A549 (cell line): Measurements from ENCODE around the gene UVRAG. TPM values are rescaled to one million over a fixed set of nuclear protein-coding genes. Genes with fewer than 3 reads are reported as not detected.

Source experiments
- ATAC-seq, 2 experiments: fragments of 200-7000 bp in 1 of 2; fragments of >200 bp in 1 of 2; cut with Nextera tagmentation in 1 of 2; cut with Tn5 transposase in 1 of 2; 3 replicates each; pipeline versions ENCODE4 v1.8.0 to v1.9.1; 2018 to 2020; ENCODE audit warnings: mild to moderate bottlenecking in 1 of 2, moderate library complexity in 1 of 2
- CTCF ChIA-PET: fragments of 300-600 bp; sonication (Branson Sonifier 250); formaldehyde crosslinking; extraction: SDS; loops from one replicate; lab custom pipeline; 2021; ENCODE audit warnings: antibody characterized with exemption, inconsistent platforms; lab: Yijun Ruan, JAX
- POLR2A ChIA-PET: fragments of 350-600 bp; formaldehyde crosslinking; extraction: SDS; loops from one replicate; lab custom pipeline; 2021; ENCODE audit warnings: antibody characterized with exemption, inconsistent platforms; lab: Yijun Ruan, JAX
- DNase-seq, 2 experiments: peaks; one replicate each; pipeline versions ENCODE4 v3.0.0 to v3.0.0-alpha.2; 2011 to 2016; ENCODE audit warnings: low read depth in 1 of 2, low spot score in 1 of 2
- FAIRE-seq: peaks from 2 replicates; lab custom pipeline; 2011; peaks lifted over from hg19 to GRCh38; lab: Jason Lieb, UNC
- H3K27ac ChIP-seq, 2 experiments: fragments of >200 bp; sonication (Bioruptor Twin); formaldehyde crosslinking; 3 replicates each; pipeline ENCODE4 v1.5.1; 2016 to 2017
- H3K4me1 ChIP-seq: fragments of >200 bp; sonication (Bioruptor Twin); formaldehyde crosslinking; 3 replicates; pipeline ENCODE4 v1.6.1; 2016
- H3K4me2 ChIP-seq: fragments of >200 bp; sonication (Bioruptor Twin); formaldehyde crosslinking; 3 replicates; pipeline ENCODE4 v1.6.1; 2016
- H3K4me3 ChIP-seq: fragments of >200 bp; sonication (Bioruptor Twin); formaldehyde crosslinking; 3 replicates; pipeline ENCODE4 v1.5.1; 2016
- H3K9me3 ChIP-seq: fragments of >200 bp; sonication (Bioruptor Twin); formaldehyde crosslinking; 3 replicates; pipeline ENCODE4 v1.6.1; 2016
- CEBPB ChIP-seq, 2 experiments: fragments of >200 bp in 1 of 2; sonication (Bioruptor Twin) in 1 of 2; formaldehyde crosslinking in 1 of 2; IDR thresholded peaks; 2 replicates each; pipeline ENCODE4 v1.6.1; 2012 to 2016
- CHD2 ChIP-seq: fragments of 150-350 bp; IDR thresholded peaks from 2 replicates; pipeline ENCODE4 v1.6.1; 2014; ENCODE audit warnings: low read length; ENCODE audit not compliant: partially characterized antibody
- CHD4 ChIP-seq: fragments of 200-600 bp; sonication (generic); IDR thresholded peaks from 2 replicates; pipeline ENCODE4 v1.6.1; 2016; ENCODE audit warnings: antibody characterized with exemption, mild to moderate bottlenecking, borderline replicate concordance
- E2F6 ChIP-seq: IDR thresholded peaks from 2 replicates; pipeline ENCODE4 v1.6.1; 2012; ENCODE audit warnings: low read depth, borderline replicate concordance
- EHMT2 ChIP-seq: fragments of 200-600 bp; sonication (generic); IDR thresholded peaks from 2 replicates; pipeline ENCODE4 v1.6.1; 2016; ENCODE audit warnings: antibody characterized with exemption, low read depth, mild to moderate bottlenecking, moderate library complexity
- ESRRA ChIP-seq: fragments of 150-350 bp; IDR thresholded peaks from 2 replicates; pipeline ENCODE4 v1.6.1; 2014; ENCODE audit warnings: mild to moderate bottlenecking, low read length, borderline replicate concordance
- FOSB ChIP-seq: fragments of 250-450 bp; sonication (Bioruptor Pico); IDR thresholded peaks from 2 replicates; pipeline ENCODE4 v1.5.0; 2020; ENCODE audit warnings: mild to moderate bottlenecking, moderate library complexity
- FOSL2 ChIP-seq, 2 experiments: fragments of 450-650 bp in 1 of 2; fragments of >200 bp in 1 of 2; sonication (Bioruptor Twin) in 1 of 2; formaldehyde crosslinking; IDR thresholded peaks; 2 replicates each; pipeline versions ENCODE4 v1.5.0 to v1.6.1; 2016 to 2020; ENCODE audit warnings: mild to moderate bottlenecking in 1 of 2, moderate library complexity in 1 of 2
- HEYL ChIP-seq: fragments of 250-450 bp; sonication (Bioruptor Pico); IDR thresholded peaks from 2 replicates; pipeline ENCODE4 v1.8.0; 2021; ENCODE audit warnings: mild to moderate bottlenecking, moderate library complexity
- HOXB5 ChIP-seq: fragments of 250-450 bp; sonication (Bioruptor Pico); IDR thresholded peaks from 2 replicates; pipeline ENCODE4 v1.5.0; 2020; ENCODE audit warnings: mild to moderate bottlenecking, moderate library complexity
- JUN ChIP-seq, 2 experiments: fragments of >200 bp; sonication (Bioruptor Twin); formaldehyde crosslinking; IDR thresholded peaks; 2 replicates in 1 of 2; 3 replicates in 1 of 2; pipeline ENCODE4 v1.6.1; 2016 to 2017
- JUNB ChIP-seq: fragments of >200 bp; sonication (Bioruptor Twin); formaldehyde crosslinking; IDR thresholded peaks from 2 replicates; pipeline ENCODE4 v1.6.1; 2016
- MAFK ChIP-seq: fragments of 450-650 bp; IDR thresholded peaks from 2 replicates; pipeline ENCODE4 v1.6.1; 2014; ENCODE audit not compliant: partially characterized antibody
- MAZ ChIP-seq: fragments of 150-350 bp; IDR thresholded peaks from 2 replicates; pipeline ENCODE4 v1.6.1; 2014; ENCODE audit warnings: antibody characterized with exemption, low read depth, low read length, borderline replicate concordance
- MYC ChIP-seq: IDR thresholded peaks from 2 replicates; pipeline ENCODE4 v1.6.1; 2012; ENCODE audit warnings: mild to moderate bottlenecking, inconsistent platforms, low read length, improper control_type of control experiment, borderline replicate concordance
- NPAS2 ChIP-seq: fragments of 250-450 bp; sonication (Bioruptor Pico); IDR thresholded peaks from 2 replicates; pipeline ENCODE4 v1.8.0; 2022; ENCODE audit warnings: mild to moderate bottlenecking, moderate library complexity, borderline replicate concordance
- NR3C1 ChIP-seq: fragments of >200 bp; sonication (Bioruptor Twin); formaldehyde crosslinking; IDR thresholded peaks from 3 replicates; pipeline ENCODE4 v1.6.1; 2017
- PBX3 ChIP-seq: IDR thresholded peaks from 2 replicates; pipeline ENCODE4 v1.6.1; 2012
- POLR2A ChIP-seq: IDR thresholded peaks from 2 replicates; pipeline ENCODE4 v1.6.1; 2012; ENCODE audit warnings: mild to moderate bottlenecking, low read length
- POLR2AphosphoS2 ChIP-seq: conservative IDR thresholded peaks from 2 replicates; pipeline ENCODE4 v1.6.1; 2012; ENCODE audit warnings: low read length, improper control_type of control experiment, inconsistent platforms
- RCOR1 ChIP-seq: fragments of 150-350 bp; IDR thresholded peaks from 2 replicates; pipeline ENCODE4 v1.6.1; 2014; ENCODE audit warnings: antibody characterized with exemption, low read length, low read depth
- REST ChIP-seq: fragments of 200-600 bp; sonication (generic); IDR thresholded peaks from 2 replicates; pipeline ENCODE4 v1.6.1; 2016; ENCODE audit warnings: antibody characterized with exemption, mild to moderate bottlenecking, moderate library complexity
- ZFP36 ChIP-seq: fragments of 450-650 bp; IDR thresholded peaks from 2 replicates; pipeline ENCODE4 v1.6.1; 2014; ENCODE audit warnings: borderline replicate concordance; ENCODE audit not compliant: partially characterized antibody
- ZNF302 ChIP-seq: fragments of 250-450 bp; sonication (Bioruptor Pico); IDR thresholded peaks from 2 replicates; pipeline ENCODE4 v1.9.0; 2021; ENCODE audit warnings: inconsistent platforms, mild to moderate bottlenecking, moderate library complexity
- WGBS: methylation state at CpG from one replicate; pipeline ENCODE4 v1.1.6; 2017; ENCODE audit errors: missing lambda C conversion rate; 5-methylcytosine and 5-hydroxymethylcytosine counted together
- polyA plus RNA-seq, 4 experiments: library from polyadenylated mRNA; depleted of rRNA in 3 of 4; stranded (reverse); fragments of >200 nt; fragmentation: RNase III in 1 of 4; extraction: RNeasy Plus Mini Kit Qiagen cat#74134 plus additional on column Dnase treatment in 1 of 4; gene quantifications; 2 replicates in 3 of 4; 3 replicates in 1 of 4; pipeline ENCODE4 v1.2.3, GENCODE V29; 2011 to 2017

Gene UVRAG
- polyA plus RNA-seq, 2 of the 4 experiments (the other 2 are of a cell fraction), result 6.1 to 14.1 TPM

GRCh38 chr11:75946531-75947530 is 131.8 kb downstream of the UVRAG start:
- TF ChIP-seq ZFP36 (no peak), JUN (IDR thresholded peaks at IDR 0.05) (no peak), NR3C1 (no peak)
- ATAC-seq, result no peak
- H3K4me1 ChIP-seq, result no peaks in the 10 kb centered on the region
- WGBS, result 92% methylated on average over 8 of the region's 8 CpGs
- H3K4me3 ChIP-seq, result no peak overlapping the region
- DNase-seq, result no peak
- no peak overlapping the region for H3K27ac ChIP-seq
- no peaks in the 10 kb centered on the region for H3K9me3 ChIP-seq
- no peak overlapping the region for H3K4me2 ChIP-seq
- ChIA-PET CTCF (interaction anchor here (1.4 kb wide), 1 partner anchor 205 kb away, joined by 7 read pairs; no protein-coding TSS in a partner anchor), POLR2A (no interaction called here)
- FAIRE-seq, result no peak

- no peak for DNase-seq
- ChIA-PET CTCF (interaction anchor here (1.0 kb wide), 1 partner anchor 52 kb away, joined by 3 read pairs; no protein-coding TSS in a partner anchor), POLR2A (no interaction called here)
- H3K4me2 ChIP-seq, result no peak overlapping the region
- TF ChIP-seq ZNF302 (CRISPR knock-in tag), result no peak
- no peak for TF ChIP-seq MAZ
- no peak for TF ChIP-seq CHD2
- no peak for TF ChIP-seq MYC
- no peak for TF ChIP-seq ESRRA
- TF ChIP-seq MAFK, result no peak
- no peak for TF ChIP-seq PBX3
- no peak for TF ChIP-seq EHMT2
- TF ChIP-seq CHD4, result no peak
- no peak for TF ChIP-seq POLR2A
- TF ChIP-seq RCOR1, result no peak
- TF ChIP-seq FOSL2 (IDR thresholded peaks at IDR 0.05), result no peak
- TF ChIP-seq FOSL2 (CRISPR knock-in tag; IDR thresholded peaks at IDR 0.05), result no peak
- no peak for TF ChIP-seq HEYL
- TF ChIP-seq HOXB5 (CRISPR knock-in tag), result no peak
- WGBS, result 82% methylated on average over 6 of the region's 6 CpGs
- FAIRE-seq, result no peak
- ATAC-seq, result no peak
- peaks cover 8% of the 10 kb centered on the region; the same call in 2 of the 3 replicates for H3K4me1 ChIP-seq
- no peak overlapping the region for H3K27ac ChIP-seq
- no peaks in the 10 kb centered on the region for H3K9me3 ChIP-seq
- no peak overlapping the region for H3K4me3 ChIP-seq
These were observed 134.1 kb downstream of the UVRAG start for GRCh38 chr11:75949023-75949672.

DNA sequence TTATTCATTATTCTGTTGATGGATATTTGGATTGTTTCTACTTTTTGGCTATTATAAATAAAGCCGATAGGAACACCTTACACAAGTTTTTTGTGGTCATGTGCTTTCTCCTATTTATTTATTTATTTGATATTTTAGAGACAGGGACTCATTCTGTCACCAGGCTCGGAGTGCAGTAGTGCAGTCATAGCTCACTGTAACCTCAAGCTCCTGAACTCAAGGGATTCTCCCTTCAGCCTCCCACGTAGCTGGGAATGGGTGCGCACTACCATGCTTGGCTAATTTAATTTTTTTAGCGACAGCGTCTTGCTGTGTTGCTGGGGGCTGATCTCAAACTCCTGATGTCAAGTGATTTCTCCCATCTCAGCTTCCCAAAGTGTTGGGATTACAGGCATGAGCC is 135.1 kb downstream of the UVRAG start:
- DNase-seq (no peak), ATAC-seq (no peak), FAIRE-seq (no peak)
- peaks cover 17% of the 10 kb centered on the region for H3K4me1 ChIP-seq
- no peak overlapping the region for H3K27ac ChIP-seq
- ChIA-PET POLR2A (no interaction called here), CTCF (no interaction called here)
- 92% methylated on average over 6 of the region's 6 CpGs for WGBS
- H3K4me2 ChIP-seq, result no peak overlapping the region
- H3K9me3 ChIP-seq, result no peaks in the 10 kb centered on the region
- no peak for TF ChIP-seq POLR2AphosphoS2
- no peak for TF ChIP-seq ESRRA
- no peak for TF ChIP-seq JUNB
- no peak for TF ChIP-seq EHMT2
- TF ChIP-seq E2F6, result no peak
- TF ChIP-seq CEBPB (IDR thresholded peaks at IDR 0.05), result no peak
- no peak for TF ChIP-seq REST
- TF ChIP-seq RCOR1, result no peak
- TF ChIP-seq PBX3, result no peak
- TF ChIP-seq FOSB, result no peak
- TF ChIP-seq NPAS2 (CRISPR knock-in tag), result no peak
- H3K4me3 ChIP-seq, result no peak overlapping the region
